OCI-LY7 (cell line): Measurements from ENCODE around the gene CNGA2. TPM values are rescaled to one million over a fixed set of nuclear protein-coding genes. Genes with fewer than 3 reads are reported as not detected.

ENCODE experiments used
- BruUV-seq: library from RNA; stranded (reverse); fragments of 400-500 nt; replicated peaks from 2 replicates; lab custom pipeline; 2021; lab: Mats Ljungman, UMichigan
- CTCF ChIA-PET: fragments of 300-600 bp; sonication (Branson Sonifier 250); formaldehyde crosslinking; loops from one replicate; lab custom pipeline; 2022; ENCODE audit warnings: antibody characterized with exemption; ENCODE audit not compliant: unreplicated experiment; lab: Charles Lee
- POLR2A ChIA-PET: fragments of 300-600 bp; sonication (Branson Sonifier 250); formaldehyde crosslinking; loops from one replicate; lab custom pipeline; 2022; ENCODE audit warnings: antibody characterized with exemption; lab: Charles Lee
- DNase-seq: peaks from one replicate; pipeline ENCODE4 v3.0.0-alpha.2; 2015; ENCODE audit warnings: low spot score
- H2AFZ ChIP-seq: fragments of 200-600 bp; sonication (generic), shearing (Covaris generic); 2 replicates; pipeline ENCODE4 v1.6.1; 2014; ENCODE audit warnings: mild to moderate bottlenecking, antibody characterized with exemption, low read length, moderate library complexity
- H3K27ac ChIP-seq: fragments of 200-600 bp; sonication (generic); 2 replicates; pipeline ENCODE4 v1.5.1; 2014; ENCODE audit warnings: mixed run types, low read depth, mild to moderate bottlenecking, moderate library complexity, low read length, inconsistent platforms; ENCODE audit not compliant: poor library complexity, severe bottlenecking
- H3K36me3 ChIP-seq: fragments of 200-600 bp; sonication (generic); 2 replicates; pipeline ENCODE4 v1.6.1; 2014; ENCODE audit warnings: mild to moderate bottlenecking, antibody characterized with exemption, low read length, moderate library complexity, mixed read lengths; ENCODE audit not compliant: insufficient read depth
- H3K4me1 ChIP-seq: fragments of 200-600 bp; sonication (generic); 2 replicates; pipeline ENCODE4 v1.5.1; 2014; ENCODE audit warnings: mild to moderate bottlenecking, low read length; ENCODE audit not compliant: insufficient read depth, poor library complexity, severe bottlenecking
- H3K4me2 ChIP-seq: fragments of 200-600 bp; sonication (generic); 2 replicates; pipeline ENCODE4 v1.6.1; 2014; ENCODE audit warnings: mild to moderate bottlenecking, low read length
- H3K4me3 ChIP-seq: fragments of 200-600 bp; sonication (generic); 2 replicates; pipeline ENCODE4 v1.5.1; 2014; ENCODE audit warnings: mild to moderate bottlenecking, low read depth, low read length; ENCODE audit not compliant: poor library complexity, severe bottlenecking
- H3K79me2 ChIP-seq: fragments of 200-600 bp; sonication (generic); 2 replicates; pipeline ENCODE4 v1.6.1; 2016; ENCODE audit warnings: low read depth, mild to moderate bottlenecking, low read length, moderate library complexity, mixed read lengths; ENCODE audit not compliant: insufficient read depth
- H3K9me2 ChIP-seq: fragments of 200-600 bp; sonication (generic); 2 replicates; pipeline ENCODE4 v1.6.1; 2016; ENCODE audit warnings: mild to moderate bottlenecking, low read length, mixed read lengths; ENCODE audit not compliant: insufficient read depth
- H3K9me3 ChIP-seq: fragments of 200-600 bp; sonication (generic); 2 replicates; pipeline ENCODE4 v1.6.1; 2014; ENCODE audit warnings: mild to moderate bottlenecking, mixed run types, low read length, mixed read lengths
- H4K20me1 ChIP-seq: fragments of 200-600 bp; sonication (generic); 2 replicates; pipeline ENCODE4 v1.6.1; 2014; ENCODE audit warnings: mild to moderate bottlenecking, antibody characterized with exemption, low read length, moderate library complexity, mixed read lengths; ENCODE audit not compliant: insufficient read depth
- EZH2phosphoT487 ChIP-seq: fragments of 200-600 bp; sonication (generic); IDR thresholded peaks from 2 replicates; pipeline ENCODE4 v1.6.1; 2018; ENCODE audit warnings: low read depth, borderline replicate concordance, mild to moderate bottlenecking, mixed run types, antibody characterized with exemption, low read length, moderate library complexity, mixed read lengths
- intact Hi-C: fragments of 100-400 bp; cut with micrococcal nuclease; formaldehyde crosslinking; loops from one replicate; pipeline ENCODE4 v1.10.0; 2022; ENCODE audit not compliant: unreplicated experiment
- total RNA-seq, 2 experiments: library from RNA; depleted of rRNA in 1 of 2; stranded (reverse); fragments of >200 nt in 1 of 2; shearing (Covaris generic) in 1 of 2; gene quantifications; 2 replicates each; pipeline ENCODE4 v1.2.3, GENCODE V29; 2014 to 2022
- TF ChIP-seq, protein P1 (sequence below): fragments of 200-600 bp; sonication (generic); conservative IDR thresholded peaks from 2 replicates; pipeline ENCODE4 v1.5.1; 2014; ENCODE audit warnings: mild to moderate bottlenecking, antibody characterized with exemption, low read length, moderate library complexity, mixed read lengths

Gene CNGA2
- total RNA-seq, 2 experiments from 2014 or later: not detected

DNA sequence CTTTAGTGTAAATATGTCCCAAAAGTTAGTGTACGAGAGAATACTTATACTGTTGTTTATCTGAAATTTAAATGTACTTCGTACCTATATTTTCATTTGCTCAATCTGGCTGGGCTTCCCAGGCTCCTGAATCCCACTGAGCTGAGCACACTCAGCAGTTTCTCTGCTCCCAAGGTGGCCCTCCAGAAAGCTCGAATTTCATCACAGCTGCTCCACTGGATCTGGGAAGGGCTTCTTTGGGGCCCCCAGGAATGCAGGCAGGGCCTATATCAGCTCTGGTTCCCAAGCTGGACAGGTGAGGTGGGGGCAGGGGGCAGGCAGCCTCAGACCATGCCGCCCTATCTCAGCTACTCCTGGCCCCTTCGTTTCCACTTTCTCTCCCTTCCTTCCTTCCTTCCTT, 20.2 kb upstream of the CNGA2 start:
- TF ChIP-seq, protein P1, sequence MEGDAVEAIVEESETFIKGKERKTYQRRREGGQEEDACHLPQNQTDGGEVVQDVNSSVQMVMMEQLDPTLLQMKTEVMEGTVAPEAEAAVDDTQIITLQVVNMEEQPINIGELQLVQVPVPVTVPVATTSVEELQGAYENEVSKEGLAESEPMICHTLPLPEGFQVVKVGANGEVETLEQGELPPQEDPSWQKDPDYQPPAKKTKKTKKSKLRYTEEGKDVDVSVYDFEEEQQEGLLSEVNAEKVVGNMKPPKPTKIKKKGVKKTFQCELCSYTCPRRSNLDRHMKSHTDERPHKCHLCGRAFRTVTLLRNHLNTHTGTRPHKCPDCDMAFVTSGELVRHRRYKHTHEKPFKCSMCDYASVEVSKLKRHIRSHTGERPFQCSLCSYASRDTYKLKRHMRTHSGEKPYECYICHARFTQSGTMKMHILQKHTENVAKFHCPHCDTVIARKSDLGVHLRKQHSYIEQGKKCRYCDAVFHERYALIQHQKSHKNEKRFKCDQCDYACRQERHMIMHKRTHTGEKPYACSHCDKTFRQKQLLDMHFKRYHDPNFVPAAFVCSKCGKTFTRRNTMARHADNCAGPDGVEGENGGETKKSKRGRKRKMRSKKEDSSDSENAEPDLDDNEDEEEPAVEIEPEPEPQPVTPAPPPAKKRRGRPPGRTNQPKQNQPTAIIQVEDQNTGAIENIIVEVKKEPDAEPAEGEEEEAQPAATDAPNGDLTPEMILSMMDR: no peak
- TF ChIP-seq EZH2phosphoT487: no peak

DNA sequence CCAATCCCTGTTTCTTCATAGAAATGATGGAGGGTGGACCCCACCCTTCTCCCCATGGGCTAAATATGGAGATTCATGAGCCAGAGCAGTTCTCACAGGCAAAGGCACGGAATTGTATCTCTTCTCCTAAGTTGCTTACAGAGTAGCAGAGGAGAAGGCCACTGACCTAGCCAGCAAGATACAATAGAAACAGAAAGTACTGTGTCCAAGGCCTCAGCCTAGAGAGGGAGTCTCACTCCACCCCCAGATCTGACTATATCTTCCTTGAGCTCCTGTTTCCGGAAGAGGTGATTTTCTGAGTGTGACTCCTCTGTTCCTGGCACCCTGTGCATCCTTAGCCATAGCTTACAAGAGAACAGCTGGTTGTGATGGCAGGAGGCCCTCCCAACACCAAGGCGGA, 18.8 kb upstream of the CNGA2 start, which contains the start of gene FATE1:
FATE1 (plus strand) TSS at position 284 of the 400 bp plus-strand sequence; CDS start at position 369, 85 bp downstream.
- CTCF ChIA-PET: no interaction called here
- no peak for TF ChIP-seq EZH2phosphoT487
- TF ChIP-seq, protein P1: no peak
- Histone ChIP-seq H3K79me2 (no peaks in the 10 kb centered on the region), H3K4me2 (no peak within 1 kb of the TSS), H3K27ac (no peak within 1 kb of the TSS), H3K4me3 (no peak within 1 kb of the TSS), H3K4me1 (no peaks in the 10 kb centered on the region), H4K20me1 (no peaks in the 10 kb centered on the region), H2AFZ (no peak within 1 kb of the TSS), H3K9me2 (no peaks in the 10 kb centered on the region), H3K36me3 (no peaks in the 10 kb centered on the region), H3K9me3 (no peaks in the 10 kb centered on the region)
- no peak for DNase-seq
- BruUV-seq: no TSS peak
- POLR2A ChIA-PET: no interaction called here
- intact Hi-C loops: no loop called here

More for the DNA sequence above, 20.2 kb upstream of the CNGA2 start:
- Histone ChIP-seq H3K4me1 (no peaks in the 10 kb centered on the region), H3K4me2 (no peak overlapping the region), H4K20me1 (no peaks in the 10 kb centered on the region), H3K79me2 (no peaks in the 10 kb centered on the region), H2AFZ (no peak overlapping the region), H3K4me3 (no peak overlapping the region), H3K9me3 (no peaks in the 10 kb centered on the region), H3K27ac (no peak overlapping the region), H3K36me3 (no peaks in the 10 kb centered on the region), H3K9me2 (no peaks in the 10 kb centered on the region)
- intact Hi-C loops: no loop called here
- ChIA-PET POLR2A (no interaction called here), CTCF (no interaction called here)
- BruUV-seq: no TSS peak
- DNase-seq: no peak

DNA sequence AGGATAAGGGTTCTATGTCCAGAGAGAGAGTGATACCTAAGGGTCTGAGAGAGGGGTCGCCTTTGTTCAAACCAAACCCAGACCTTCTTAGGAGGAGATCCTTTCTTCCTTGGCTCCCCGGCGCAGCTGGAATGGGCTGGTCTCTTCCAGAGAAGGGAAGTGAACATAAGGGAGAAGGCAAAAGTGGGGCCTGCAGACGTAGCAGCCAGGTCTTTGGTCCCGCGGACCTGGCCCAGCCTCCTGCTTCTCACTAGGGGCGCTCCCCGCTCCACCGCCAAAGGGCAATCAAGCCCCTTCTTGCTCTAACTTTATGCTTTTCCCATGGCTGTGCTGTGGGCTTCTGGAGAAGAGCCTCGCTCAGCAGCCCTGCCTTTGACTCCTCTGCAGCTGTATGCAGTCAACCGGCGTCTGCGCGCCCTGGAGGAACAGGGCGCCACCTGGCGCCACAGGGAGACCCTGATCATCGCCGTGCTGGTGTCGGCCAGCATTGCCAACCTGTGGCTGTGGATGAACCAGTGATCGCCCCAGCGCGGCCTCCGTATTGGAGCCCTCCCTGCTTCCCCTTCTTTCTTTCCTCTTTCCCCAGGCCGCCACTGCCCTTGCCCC, 12.2 kb upstream of the CNGA2 start:
- BruUV-seq: no TSS peak
- no peaks in the 10 kb centered on the region for H3K9me3 ChIP-seq
- ChIA-PET POLR2A (no interaction called here), CTCF (no interaction called here)
- TF ChIP-seq, protein P1: peak; percentile 61
- no peak for TF ChIP-seq EZH2phosphoT487
- no peaks in the 10 kb centered on the region for H3K4me1 ChIP-seq
- H3K27ac ChIP-seq: no peak overlapping the region
- no peak overlapping the region for H3K4me3 ChIP-seq
- no peaks in the 10 kb centered on the region for H4K20me1 ChIP-seq
- H3K36me3 ChIP-seq: no peaks in the 10 kb centered on the region
- peak; percentile 10 for DNase-seq
- no peaks in the 10 kb centered on the region for H3K9me2 ChIP-seq
- intact Hi-C loops: no loop called here
- H3K4me2 ChIP-seq: no peak overlapping the region
- H2AFZ ChIP-seq: no peak overlapping the region
- H3K79me2 ChIP-seq: no peaks in the 10 kb centered on the region
